GM12878 (cell line): ENCODE measurements around the gene DIRAS1. TPM values are rescaled to one million over a fixed set of nuclear protein-coding genes. Genes with fewer than 3 reads are reported as not detected.

Experiments
- ATAC-seq: fragments of 200-7000 bp; cut with Tn5 transposase; 3 replicates; pipeline ENCODE4 v1.9.1; 2020; ENCODE audit warnings: mild to moderate bottlenecking, moderate library complexity
- Bru-seq: library from RNA; stranded (reverse); fragments of 400-500 nt; gene quantifications from one replicate; lab custom pipeline; 2021; lab: Mats Ljungman, UMichigan
- BruChase-seq, 2 experiments: library from RNA; stranded (reverse); fragments of 400-500 nt; gene quantifications; one replicate each; lab custom pipeline; 2021; lab: Mats Ljungman, UMichigan
- BruUV-seq: library from RNA; stranded (reverse); fragments of 400-500 nt; replicated peaks from 2 replicates; lab custom pipeline; 2021; lab: Mats Ljungman, UMichigan
- CTCF ChIA-PET: fragments of 300-600 bp; sonication (Branson Sonifier 250); formaldehyde crosslinking; extraction: SDS; loops from one replicate; lab custom pipeline; 2021; ENCODE audit warnings: inconsistent platforms; lab: Yijun Ruan, JAX
- POLR2A ChIA-PET: fragments of 350-600 bp; formaldehyde crosslinking; extraction: SDS; loops from one replicate; lab custom pipeline; 2021; ENCODE audit warnings: inconsistent platforms; lab: Charles Lee
- RAD21 ChIA-PET: fragments of 300-600 bp; sonication (Branson Sonifier 250); formaldehyde crosslinking; loops from one replicate; lab custom pipeline; 2023; ENCODE audit warnings: antibody characterized with exemption; ENCODE audit not compliant: unreplicated experiment; lab: Charles Lee
- SMC1A ChIA-PET: fragments of 300-600 bp; sonication (Branson Sonifier 250); formaldehyde crosslinking; loops from one replicate; lab custom pipeline; 2023; ENCODE audit not compliant: unreplicated experiment, uncharacterized antibody; lab: Charles Lee
- DNase-seq: peaks from one replicate; pipeline ENCODE4 v3.0.0-alpha.2; 2011; ENCODE audit warnings: low read depth, low spot score
- FAIRE-seq: peaks from 3 replicates; lab custom pipeline; 2011; peaks lifted over from hg19 to GRCh38; lab: Jason Lieb, UNC
- H2AFZ ChIP-seq: 2 replicates; pipeline ENCODE4 v1.6.0; 2011; ENCODE audit warnings: low read depth, low read length, control low read depth; ENCODE audit not compliant: control insufficient read depth
- H3K27ac ChIP-seq: 2 replicates; pipeline ENCODE4 v1.5.1; 2011; ENCODE audit warnings: control low read depth; ENCODE audit not compliant: control insufficient read depth, insufficient read depth
- H3K27me3 ChIP-seq, 2 experiments: replicated peaks in 1 of 2; 2 replicates each; pipeline versions ENCODE4 v1.6.0 to v1.6.1; 2011; ENCODE audit warnings: low read length in 1 of 2; ENCODE audit not compliant: control insufficient read depth in 2 of 2, insufficient read depth in 2 of 2
- H3K36me3 ChIP-seq, 2 experiments: 2 replicates each; pipeline ENCODE4 v1.5.1; 2011; ENCODE audit warnings: low read length in 1 of 2; ENCODE audit not compliant: control insufficient read depth in 2 of 2, insufficient read depth in 2 of 2
- H3K4me1 ChIP-seq: 2 replicates; pipeline ENCODE4 v1.6.1; 2011; ENCODE audit warnings: mild to moderate bottlenecking, low read length, moderate library complexity, mixed read lengths; ENCODE audit not compliant: control insufficient read depth, insufficient read depth
- H3K4me2 ChIP-seq: 2 replicates; pipeline ENCODE4 v1.6.0; 2011; ENCODE audit warnings: control low read depth; ENCODE audit not compliant: control insufficient read depth, insufficient read depth
- H3K4me3 ChIP-seq: fragments of 200-600 bp; sonication (generic); 2 replicates; pipeline ENCODE4 v1.5.1; 2016
- H3K79me2 ChIP-seq: 2 replicates; pipeline ENCODE4 v1.6.0; 2011; ENCODE audit warnings: low read length; ENCODE audit not compliant: control insufficient read depth, insufficient read depth
- H3K9ac ChIP-seq: 2 replicates; pipeline ENCODE4 v1.8.0; 2011; ENCODE audit warnings: low read length, control low read depth, mixed read lengths; ENCODE audit not compliant: control insufficient read depth, insufficient read depth
- H3K9me3 ChIP-seq: replicated peaks from 3 replicates; pipeline ENCODE4 v1.5.1; 2011; ENCODE audit warnings: mild to moderate bottlenecking, low read length; ENCODE audit not compliant: control insufficient read depth, insufficient read depth
- H4K20me1 ChIP-seq: 2 replicates; pipeline ENCODE4 v1.6.0; 2011; ENCODE audit not compliant: control insufficient read depth, insufficient read depth
- WGBS: methylation state at CpG from one replicate; pipeline ENCODE4 v1.1.6; 2016; ENCODE audit warnings: low lambda C conversion rate; ENCODE audit not compliant: insufficient replicate concordance, insufficient coverage; ENCODE audit errors: missing lambda C conversion rate; 5-methylcytosine and 5-hydroxymethylcytosine counted together
- in situ Hi-C: fragments of 300-500 bp; cut with MboI; formaldehyde crosslinking; loops from 9 replicates; pipeline ENCODE4 v1.14.3; 2018; ENCODE audit warnings: mixed read lengths
- intact Hi-C: fragments of 100-400 bp; cut with micrococcal nuclease; formaldehyde crosslinking; loops from one replicate; pipeline ENCODE4 v1.14.2; 2022; ENCODE audit not compliant: unreplicated experiment
- long read RNA-seq, 2 experiments: library from polyadenylated mRNA; unstranded; transcript quantifications; one replicate each; pipeline ENCODE4 v2.0.0, GENCODE V29; 2019 to 2020
- polyA minus RNA-seq, 3 experiments: library from RNA; depleted of rRNA, polyadenylated mRNA; stranded (reverse); fragments of >200 nt; gene quantifications; 2 replicates each; pipeline ENCODE4 v1.2.3, GENCODE V29; 2011
- polyA plus RNA-seq, 11 experiments: library from polyadenylated mRNA; depleted of rRNA in 4 of 11; unstranded in 6 of 11; stranded (reverse) in 5 of 11; fragments of >200 nt; fragmentation: Nextera tagmentation in 4 of 11; fragmentation: Illumina TruSeq in 1 of 11; extraction: Ambion mirVana in 4 of 11; extraction: Trizol in 1 of 11; gene quantifications; 1 replicate in 1 of 11; 2 replicates in 10 of 11; pipeline versions ENCODE4 v1.2.1 to v1.2.3, GENCODE V29; 2011 to 2016; ENCODE audit warnings: inconsistent platforms in 2 of 11, missing spikeins in 2 of 11, low read depth in 1 of 11
- total RNA-seq, 4 experiments: library from RNA; depleted of rRNA in 3 of 4; stranded (reverse); fragments of >200 nt in 3 of 4; fragmentation: Illumina TruSeq in 1 of 4; extraction: Trizol in 1 of 4; gene quantifications; 2 replicates each; pipeline versions ENCODE4 v1.2.1 to v1.2.3, GENCODE V29; 2013 to 2021
- TF ChIP-seq, protein P1 (sequence below), 3 experiments: IDR thresholded peaks in 2 of 3; conservative IDR thresholded peaks in 1 of 3; 2 replicates each; pipeline ENCODE4 v1.5.1; 2011; ENCODE audit warnings: low read depth in 3 of 3, low read length in 3 of 3, mild to moderate bottlenecking in 3 of 3, control low read depth in 2 of 3, moderate library complexity in 2 of 3, inconsistent platforms in 1 of 3, mixed read lengths in 1 of 3; ENCODE audit not compliant: control insufficient read depth in 2 of 3, insufficient read depth in 1 of 3; ENCODE audit errors: extremely low read depth in 1 of 3
- TF ChIP-seq, protein P2 (sequence below): IDR thresholded peaks from 2 replicates; pipeline ENCODE4 v1.6.1; 2012; ENCODE audit warnings: mild to moderate bottlenecking, low read depth, low read length

DIRAS1 gene, protein sequence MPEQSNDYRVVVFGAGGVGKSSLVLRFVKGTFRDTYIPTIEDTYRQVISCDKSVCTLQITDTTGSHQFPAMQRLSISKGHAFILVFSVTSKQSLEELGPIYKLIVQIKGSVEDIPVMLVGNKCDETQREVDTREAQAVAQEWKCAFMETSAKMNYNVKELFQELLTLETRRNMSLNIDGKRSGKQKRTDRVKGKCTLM
- total RNA-seq (2013; cell fraction: nucleolus; rRNA removed), result 0.39 and 1.0 TPM in 2 replicates
- total RNA-seq (2014; rRNA removed) (not detected in 2 replicates), total RNA-seq (2014; rRNA removed; fragmentation: Illumina TruSeq; extraction: Trizol) (0.09 TPM in 1 of 2 replicates, not detected in the other), total RNA-seq (2021) (0.18 and 0.48 TPM in 2 replicates), polyA plus RNA-seq (2011; rRNA removed) (0.03 and 0.05 TPM in 2 replicates), polyA plus RNA-seq (2014; fragmentation: Illumina TruSeq; extraction: Trizol) (0.07 TPM in 1 of 2 replicates, not detected in the other), polyA plus RNA-seq (2014; fragmentation: Nextera tagmentation; extraction: Ambion mirVana) (not detected), polyA plus RNA-seq (2014; rRNA removed) (0.08 TPM in 1 of 2 replicates, not detected in the other), polyA plus RNA-seq (2016; fragmentation: Nextera tagmentation; extraction: Ambion mirVana) (under 1 TPM; 0.04 to 0.13 TPM), polyA minus RNA-seq (2011; rRNA and poly(A)+ RNA removed) (0.15 TPM in 1 of 2 replicates, not detected in the other), Bru-seq, nascent RNA (percentile 14 among the genes with signal in this experiment), BruChase-seq, experiment 1, labeled RNA remaining after a 6-hour chase (percentile 30 among the genes with signal in this experiment), BruChase-seq, experiment 2, labeled RNA remaining after a 2-hour chase (percentile 41 among the genes with signal in this experiment)
- 0.38 TPM for polyA plus RNA-seq (2011; ENCODE audit: low read depth)
- polyA plus RNA-seq (2011; cell fraction: cytosol; rRNA removed), result not detected in 2 replicates
- polyA plus RNA-seq (2011; cell fraction: nucleus; rRNA removed), result 0.10 TPM in 1 of 2 replicates, not detected in the other
- polyA plus RNA-seq (2012), result 0.34 and 0.57 TPM in 2 replicates
- not detected in 2 replicates for polyA minus RNA-seq (2011; cell fraction: cytosol; rRNA and poly(A)+ RNA removed)
- not detected in 2 replicates for polyA minus RNA-seq (2011; cell fraction: nucleus; rRNA and poly(A)+ RNA removed)
- long read RNA-seq, experiment 1, result 0 reads
- long read RNA-seq, experiment 2, result 0 reads

DNA sequence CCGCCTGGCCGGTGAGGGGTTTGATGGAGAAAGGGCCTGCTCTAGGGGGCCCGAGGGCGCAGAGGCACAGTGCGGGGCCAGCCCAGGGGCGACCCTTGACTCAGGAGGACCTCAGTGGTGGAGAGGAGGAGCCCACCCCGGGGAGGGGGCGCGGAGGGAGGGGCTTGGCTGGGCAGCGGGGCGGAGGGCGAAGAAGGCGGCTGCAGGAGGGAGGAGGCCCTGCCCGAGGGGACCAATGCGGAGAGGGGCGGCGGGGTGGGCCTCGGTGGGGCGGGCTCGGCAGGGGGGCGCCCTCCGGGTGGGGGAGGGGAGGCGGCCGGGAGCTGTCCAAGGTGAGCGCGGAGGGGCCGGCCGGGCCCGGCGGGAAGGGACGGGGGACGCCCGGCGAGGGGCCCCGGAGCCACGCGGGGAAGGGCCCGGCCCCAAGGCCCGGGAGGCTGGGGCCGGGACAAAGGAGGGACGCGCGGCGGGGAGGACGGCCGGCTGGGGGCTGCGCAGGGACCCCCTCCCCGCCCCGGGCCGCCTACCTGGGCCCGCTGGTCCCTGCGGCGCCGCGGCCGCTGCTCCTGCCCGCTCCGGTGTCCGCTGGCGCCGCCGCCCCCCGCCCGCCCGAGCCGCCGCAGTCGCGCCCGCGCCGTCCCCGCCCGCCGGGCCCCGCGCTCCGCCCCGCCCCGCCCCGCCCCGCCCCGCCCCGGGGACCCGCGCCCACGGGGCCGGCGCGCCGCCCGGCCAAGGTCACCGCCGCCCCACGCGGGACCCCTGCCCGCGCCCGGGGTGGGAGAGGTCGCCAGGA, at the start of gene DIRAS1:
Gene DIRAS1 (minus strand): TSS at position 596 of the 793 bp plus-strand sequence. CDS start 3,566 bp downstream, outside the sequence.
- Histone ChIP-seq H3K4me2 (peak within 1 kb of the TSS; percentile 17; the same call in 1 of the 2 replicates), H2AFZ (no peak within 1 kb of the TSS; the same call in 1 of the 2 replicates), H3K9ac (no peak within 1 kb of the TSS), H3K27ac (no peak within 1 kb of the TSS), H3K27me3 (peaks cover 3 to 4% of the 10 kb centered on the region in 2 experiments; a peak in 1 of 4 replicates), H3K36me3 (no peaks in the 10 kb centered on the region), H3K79me2 (no peaks in the 10 kb centered on the region), H3K4me3 (no peak within 1 kb of the TSS), H4K20me1 (no peaks in the 10 kb centered on the region), H3K4me1 (no peaks in the 10 kb centered on the region), H3K9me3 (no peaks in the 10 kb centered on the region; the same call in 2 of the 3 replicates)
- ChIA-PET POLR2A (no interaction called here), CTCF (interaction anchor here (2.8 kb wide), 1 partner anchor 73 kb away, joined by 5 read pairs; no protein-coding TSS in a partner anchor), RAD21 (no interaction called here), SMC1A (no interaction called here)
- 0% methylated on average over 8 of the region's 100 CpGs for WGBS
- in situ Hi-C loops, result no loop called here
- intact Hi-C loops, result no loop called here
- ATAC-seq (no peak), FAIRE-seq (no peak), DNase-seq (no peak)
- BruUV-seq, result no TSS peak
- TF ChIP-seq, protein P1, sequence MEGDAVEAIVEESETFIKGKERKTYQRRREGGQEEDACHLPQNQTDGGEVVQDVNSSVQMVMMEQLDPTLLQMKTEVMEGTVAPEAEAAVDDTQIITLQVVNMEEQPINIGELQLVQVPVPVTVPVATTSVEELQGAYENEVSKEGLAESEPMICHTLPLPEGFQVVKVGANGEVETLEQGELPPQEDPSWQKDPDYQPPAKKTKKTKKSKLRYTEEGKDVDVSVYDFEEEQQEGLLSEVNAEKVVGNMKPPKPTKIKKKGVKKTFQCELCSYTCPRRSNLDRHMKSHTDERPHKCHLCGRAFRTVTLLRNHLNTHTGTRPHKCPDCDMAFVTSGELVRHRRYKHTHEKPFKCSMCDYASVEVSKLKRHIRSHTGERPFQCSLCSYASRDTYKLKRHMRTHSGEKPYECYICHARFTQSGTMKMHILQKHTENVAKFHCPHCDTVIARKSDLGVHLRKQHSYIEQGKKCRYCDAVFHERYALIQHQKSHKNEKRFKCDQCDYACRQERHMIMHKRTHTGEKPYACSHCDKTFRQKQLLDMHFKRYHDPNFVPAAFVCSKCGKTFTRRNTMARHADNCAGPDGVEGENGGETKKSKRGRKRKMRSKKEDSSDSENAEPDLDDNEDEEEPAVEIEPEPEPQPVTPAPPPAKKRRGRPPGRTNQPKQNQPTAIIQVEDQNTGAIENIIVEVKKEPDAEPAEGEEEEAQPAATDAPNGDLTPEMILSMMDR (IDR thresholded peaks at IDR 0.05 in 2 of 3, conservative IDR thresholded peaks at IDR 0.05 in 1 of 3; ENCODE audit: control insufficient read depth in 2 of 3, extremely low read depth in 1 of 3, insufficient read depth in 1 of 3, low read depth in 3 of 3, low read length in 3 of 3), result no peak
- TF ChIP-seq, protein P2, sequence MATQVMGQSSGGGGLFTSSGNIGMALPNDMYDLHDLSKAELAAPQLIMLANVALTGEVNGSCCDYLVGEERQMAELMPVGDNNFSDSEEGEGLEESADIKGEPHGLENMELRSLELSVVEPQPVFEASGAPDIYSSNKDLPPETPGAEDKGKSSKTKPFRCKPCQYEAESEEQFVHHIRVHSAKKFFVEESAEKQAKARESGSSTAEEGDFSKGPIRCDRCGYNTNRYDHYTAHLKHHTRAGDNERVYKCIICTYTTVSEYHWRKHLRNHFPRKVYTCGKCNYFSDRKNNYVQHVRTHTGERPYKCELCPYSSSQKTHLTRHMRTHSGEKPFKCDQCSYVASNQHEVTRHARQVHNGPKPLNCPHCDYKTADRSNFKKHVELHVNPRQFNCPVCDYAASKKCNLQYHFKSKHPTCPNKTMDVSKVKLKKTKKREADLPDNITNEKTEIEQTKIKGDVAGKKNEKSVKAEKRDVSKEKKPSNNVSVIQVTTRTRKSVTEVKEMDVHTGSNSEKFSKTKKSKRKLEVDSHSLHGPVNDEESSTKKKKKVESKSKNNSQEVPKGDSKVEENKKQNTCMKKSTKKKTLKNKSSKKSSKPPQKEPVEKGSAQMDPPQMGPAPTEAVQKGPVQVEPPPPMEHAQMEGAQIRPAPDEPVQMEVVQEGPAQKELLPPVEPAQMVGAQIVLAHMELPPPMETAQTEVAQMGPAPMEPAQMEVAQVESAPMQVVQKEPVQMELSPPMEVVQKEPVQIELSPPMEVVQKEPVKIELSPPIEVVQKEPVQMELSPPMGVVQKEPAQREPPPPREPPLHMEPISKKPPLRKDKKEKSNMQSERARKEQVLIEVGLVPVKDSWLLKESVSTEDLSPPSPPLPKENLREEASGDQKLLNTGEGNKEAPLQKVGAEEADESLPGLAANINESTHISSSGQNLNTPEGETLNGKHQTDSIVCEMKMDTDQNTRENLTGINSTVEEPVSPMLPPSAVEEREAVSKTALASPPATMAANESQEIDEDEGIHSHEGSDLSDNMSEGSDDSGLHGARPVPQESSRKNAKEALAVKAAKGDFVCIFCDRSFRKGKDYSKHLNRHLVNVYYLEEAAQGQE, result peak; percentile 66
